Activated B cell treated with CpG ODN at 0.5 μM for 24 hours (primary cell): ENCODE measurements around the gene PRR20C. TPM values are rescaled to one million over a fixed set of nuclear protein-coding genes. Genes with fewer than 3 reads are reported as not detected.
"Not testable (repeated sequence)": the region's sequence is repeated elsewhere in the genome, so short reads cannot be mapped to it uniquely, and the experiment has no call there.

Experiments
- ATAC-seq: fragments of 200-7000 bp; cut with Tn5 transposase; one replicate; pipeline ENCODE4 v1.10.0; 2021; ENCODE audit warnings: low read depth, mild to moderate bottlenecking, moderate library complexity
- CTCF ChIA-PET: fragments of 350-600 bp; sonication (Branson Sonifier 250); formaldehyde crosslinking; loops from one replicate; lab custom pipeline; 2021; ENCODE audit warnings: antibody characterized with exemption; lab: Charles Lee
- POLR2A ChIA-PET: fragments of 350-600 bp; sonication (Branson Sonifier 250); formaldehyde crosslinking; loops from one replicate; lab custom pipeline; 2021; ENCODE audit warnings: antibody characterized with exemption; lab: Charles Lee
- DNase-seq: peaks from one replicate; pipeline ENCODE4 v3.0.0; 2022
- H3K27ac Mint-ChIP-seq: one replicate; pipeline ENCODE4 v1.8.0; 2020; ENCODE audit warnings: mixed read lengths
- H3K27me3 Mint-ChIP-seq: one replicate; pipeline ENCODE4 v1.8.0; 2021; ENCODE audit warnings: mixed read lengths
- H3K36me3 Mint-ChIP-seq: one replicate; pipeline ENCODE4 v1.8.0; 2021; ENCODE audit warnings: low read depth, mixed read lengths
- H3K4me1 Mint-ChIP-seq: one replicate; pipeline ENCODE4 v1.8.0; 2021; ENCODE audit warnings: mixed read lengths
- H3K4me3 Mint-ChIP-seq: one replicate; pipeline ENCODE4 v1.8.0; 2020; ENCODE audit warnings: mild to moderate bottlenecking, mixed read lengths
- H3K9me3 Mint-ChIP-seq: one replicate; pipeline ENCODE4 v1.8.0; 2020; ENCODE audit warnings: mixed read lengths
- intact Hi-C: fragments of 100-400 bp; cut with micrococcal nuclease; formaldehyde crosslinking; loops from one replicate; pipeline ENCODE4 v1.15.1; 2024
- total RNA-seq: library from RNA; stranded (reverse); gene quantifications from 2 replicates; pipeline ENCODE4 v1.2.3, GENCODE V29; 2022
- TF ChIP-seq, protein P1 (sequence below): fragments of 200-600 bp; IDR thresholded peaks from one replicate; pipeline ENCODE4 v1.8.0; 2022; ENCODE audit warnings: antibody characterized with exemption, mild to moderate bottlenecking

The PRR20C gene
- total RNA-seq: not detected in 2 replicates

GRCh38 chr13:57153761-57154160, at the start of gene PRR20C:
Gene PRR20C (plus strand): TSS chr13:57154061. CDS start chr13:57154448, 387 bp downstream.
- H3K9me3 Mint-ChIP-seq, H3K36me3 Mint-ChIP-seq, H3K4me3 Mint-ChIP-seq, H3K4me1 Mint-ChIP-seq, DNase-seq, POLR2A ChIA-PET, H3K27ac Mint-ChIP-seq, ATAC-seq, H3K27me3 Mint-ChIP-seq, intact Hi-C loops, CTCF ChIA-PET: not testable (repeated sequence)

- no peaks in the 10 kb centered on the region for H3K27me3 Mint-ChIP-seq
- DNase-seq: no peak
- H3K36me3 Mint-ChIP-seq: no peaks in the 10 kb centered on the region
- H3K9me3 Mint-ChIP-seq: peaks cover 25% of the 10 kb centered on the region
- no peak overlapping the region for H3K4me3 Mint-ChIP-seq
- TF ChIP-seq, protein P1, sequence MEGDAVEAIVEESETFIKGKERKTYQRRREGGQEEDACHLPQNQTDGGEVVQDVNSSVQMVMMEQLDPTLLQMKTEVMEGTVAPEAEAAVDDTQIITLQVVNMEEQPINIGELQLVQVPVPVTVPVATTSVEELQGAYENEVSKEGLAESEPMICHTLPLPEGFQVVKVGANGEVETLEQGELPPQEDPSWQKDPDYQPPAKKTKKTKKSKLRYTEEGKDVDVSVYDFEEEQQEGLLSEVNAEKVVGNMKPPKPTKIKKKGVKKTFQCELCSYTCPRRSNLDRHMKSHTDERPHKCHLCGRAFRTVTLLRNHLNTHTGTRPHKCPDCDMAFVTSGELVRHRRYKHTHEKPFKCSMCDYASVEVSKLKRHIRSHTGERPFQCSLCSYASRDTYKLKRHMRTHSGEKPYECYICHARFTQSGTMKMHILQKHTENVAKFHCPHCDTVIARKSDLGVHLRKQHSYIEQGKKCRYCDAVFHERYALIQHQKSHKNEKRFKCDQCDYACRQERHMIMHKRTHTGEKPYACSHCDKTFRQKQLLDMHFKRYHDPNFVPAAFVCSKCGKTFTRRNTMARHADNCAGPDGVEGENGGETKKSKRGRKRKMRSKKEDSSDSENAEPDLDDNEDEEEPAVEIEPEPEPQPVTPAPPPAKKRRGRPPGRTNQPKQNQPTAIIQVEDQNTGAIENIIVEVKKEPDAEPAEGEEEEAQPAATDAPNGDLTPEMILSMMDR: no peak
- ChIA-PET POLR2A (no interaction called here), CTCF (no interaction called here)
- H3K27ac Mint-ChIP-seq: no peak overlapping the region
- no peak for ATAC-seq
- no peaks in the 10 kb centered on the region for H3K4me1 Mint-ChIP-seq
- intact Hi-C loops: no loop called here
Measured at GRCh38 chr13:57114945-57115344, 38.9 kb upstream of the PRR20C start.

- POLR2A ChIA-PET: no interaction called here
Measured at GRCh38 chr13:57123681-57124080, 30.2 kb upstream of the PRR20C start.

GRCh38 chr13:57128909-57129308, 25.0 kb upstream of the PRR20C start:
- ChIA-PET CTCF (no interaction called here), POLR2A (no interaction called here)
- TF ChIP-seq, protein P1: no peak
- no peaks in the 10 kb centered on the region for H3K27me3 Mint-ChIP-seq
- no peak overlapping the region for H3K4me3 Mint-ChIP-seq
- ATAC-seq: no peak
- no peak for DNase-seq
- no peaks in the 10 kb centered on the region for H3K36me3 Mint-ChIP-seq
- intact Hi-C loops: no loop called here
- no peak overlapping the region for H3K27ac Mint-ChIP-seq
- H3K4me1 Mint-ChIP-seq: no peaks in the 10 kb centered on the region
- H3K9me3 Mint-ChIP-seq: peaks cover 2% of the 10 kb centered on the region

More at GRCh38 chr13:57123681-57124080, 30.2 kb upstream of the PRR20C start:
- Mint-ChIP-seq H3K9me3 (peaks cover 4% of the 10 kb centered on the region), H3K36me3 (no peaks in the 10 kb centered on the region), H3K27ac (no peak overlapping the region), H3K4me1 (no peaks in the 10 kb centered on the region), H3K4me3 (no peak overlapping the region), H3K27me3 (no peaks in the 10 kb centered on the region)
- CTCF ChIA-PET: no interaction called here
- intact Hi-C loops: no loop called here
- TF ChIP-seq, protein P1: no peak
- ATAC-seq (no peak), DNase-seq (no peak)

DNA sequence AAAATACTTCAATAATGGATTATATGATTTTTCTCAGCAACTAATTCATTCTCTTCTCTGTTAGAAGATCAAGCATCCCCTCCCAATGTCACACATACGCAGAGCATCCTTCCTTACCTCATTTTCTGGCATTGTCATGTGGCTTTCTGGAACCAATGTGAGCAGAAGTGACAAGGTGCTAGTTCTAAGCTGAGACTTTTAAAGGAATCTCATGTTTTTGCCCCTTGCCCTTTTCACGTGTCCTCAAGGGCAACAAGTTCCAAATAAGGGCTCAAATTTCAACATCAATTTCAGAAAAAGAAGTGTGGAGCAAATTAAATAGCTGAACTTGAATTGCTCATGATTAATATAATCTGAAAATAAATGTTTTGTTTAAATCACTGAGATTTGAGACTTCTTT, 17.8 kb upstream of the PRR20C start:
- H3K4me1 Mint-ChIP-seq: no peaks in the 10 kb centered on the region
- intact Hi-C loops: no loop called here
- peaks cover 3% of the 10 kb centered on the region for H3K9me3 Mint-ChIP-seq
- ATAC-seq (no peak), DNase-seq (no peak)
- H3K36me3 Mint-ChIP-seq: no peaks in the 10 kb centered on the region
- TF ChIP-seq, protein P1: no peak
- no peaks in the 10 kb centered on the region for H3K27me3 Mint-ChIP-seq
- CTCF ChIA-PET: no interaction called here
- H3K4me3 Mint-ChIP-seq: no peak overlapping the region
- POLR2A ChIA-PET: no interaction called here
- no peak overlapping the region for H3K27ac Mint-ChIP-seq

GRCh38 chr13:57137585-57137984, 16.3 kb upstream of the PRR20C start:
- Mint-ChIP-seq H3K27me3 (no peaks in the 10 kb centered on the region), H3K27ac (no peak overlapping the region), H3K36me3 (no peaks in the 10 kb centered on the region), H3K4me3 (no peak overlapping the region), H3K4me1 (no peaks in the 10 kb centered on the region), H3K9me3 (peaks cover 3% of the 10 kb centered on the region)
- ATAC-seq (no peak), DNase-seq (no peak)
- POLR2A ChIA-PET: no interaction called here
- intact Hi-C loops: no loop called here
- TF ChIP-seq, protein P1: no peak
- CTCF ChIA-PET: no interaction called here
